NB4 (cell line): ENCODE data around the gene PRMT3.

Experiments used
- CTCF ChIP-seq: IDR thresholded peaks from one replicate; pipeline ENCODE4 v1.5.1; 2012; ENCODE audit warnings: low read depth, low read length
- POLR2A ChIP-seq: IDR thresholded peaks from 2 replicates; pipeline ENCODE4 v1.6.1; 2011; ENCODE audit warnings: mild to moderate bottlenecking; ENCODE audit not compliant: insufficient read length; ENCODE audit errors: extremely low read depth

- TF ChIP-seq CTCF (no peak), POLR2A (no peak)
Observed at GRCh38 chr11:20474176-20474881, 86.8 kb downstream of the PRMT3 start.
